TTC549 (cell line): ENCODE results near the gene MIPEP.

Experiments
- FAIRE-seq: peaks from 2 replicates; lab custom pipeline; 2012; peaks lifted over from hg19 to GRCh38; lab: Jason Lieb, UNC

Gene MIPEP

GRCh38 chr13:23852351-23852750, 36.8 kb downstream of the MIPEP start:
- no peak for FAIRE-seq

DNA sequence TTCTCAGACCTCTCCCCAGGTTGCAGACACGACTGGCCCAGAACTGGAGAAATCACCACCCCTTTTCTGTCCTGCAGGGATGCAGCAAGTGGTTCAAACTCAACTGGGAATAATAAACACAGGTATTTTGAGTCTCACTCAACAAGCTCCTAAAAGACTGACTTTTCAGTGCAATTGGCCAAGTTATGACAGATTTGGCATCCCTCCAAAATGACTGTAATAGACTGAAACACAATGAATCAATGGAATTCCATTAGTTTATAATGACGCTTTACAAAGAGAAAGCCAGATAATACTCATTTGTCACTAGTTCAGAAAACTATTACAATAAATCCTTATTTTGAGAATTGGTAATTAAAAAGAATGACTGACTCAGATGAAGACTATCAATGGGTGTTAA, 38.1 kb downstream of the MIPEP start:
- FAIRE-seq: no peak

- no peak for FAIRE-seq
These were observed 39.1 kb downstream of the MIPEP start for GRCh38 chr13:23850134-23850533.

DNA sequence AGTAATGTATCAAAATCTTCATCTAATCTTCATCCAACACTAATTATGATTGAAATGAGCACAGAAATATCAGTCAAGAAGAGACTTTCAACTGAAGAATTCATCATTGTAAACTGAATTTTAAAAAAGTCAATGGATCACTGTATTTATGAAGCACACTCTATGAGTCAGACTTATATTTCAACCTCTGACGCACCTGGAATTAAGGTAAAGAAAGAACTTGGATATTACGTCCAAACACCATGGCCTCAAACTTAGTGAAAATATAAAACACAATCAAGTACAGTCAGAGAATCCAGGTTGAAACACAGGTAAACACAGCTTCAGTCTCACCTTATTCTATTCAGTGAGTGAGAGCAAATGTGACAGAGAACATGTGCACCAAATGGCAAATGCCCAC, 39.5 kb downstream of the MIPEP start:
- FAIRE-seq: no peak

DNA sequence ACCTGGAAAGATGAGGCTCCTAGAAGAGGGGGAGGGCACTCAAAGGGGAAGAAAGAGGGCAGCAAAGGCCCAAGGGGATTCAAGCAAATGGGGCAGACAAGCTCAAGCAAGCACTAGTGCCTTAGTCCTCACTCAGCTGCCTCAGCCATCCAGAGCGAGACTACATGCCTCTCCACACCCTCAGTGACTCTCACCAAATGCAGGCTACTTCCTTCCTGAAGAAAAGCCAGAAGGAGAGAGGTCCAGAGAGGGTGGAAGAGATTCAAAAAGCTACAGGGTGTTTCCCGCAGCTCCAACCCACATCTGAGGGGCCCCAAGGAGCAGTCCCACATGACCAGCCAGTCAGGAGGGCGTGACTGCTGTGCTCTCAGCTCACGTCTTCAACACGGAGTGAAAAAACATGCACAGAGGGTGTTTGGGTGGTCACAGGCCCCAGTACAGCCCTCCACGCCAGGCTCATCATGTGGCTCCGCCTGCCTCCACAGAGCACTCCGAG, 40.5 kb downstream of the MIPEP start:
- no peak for FAIRE-seq

DNA sequence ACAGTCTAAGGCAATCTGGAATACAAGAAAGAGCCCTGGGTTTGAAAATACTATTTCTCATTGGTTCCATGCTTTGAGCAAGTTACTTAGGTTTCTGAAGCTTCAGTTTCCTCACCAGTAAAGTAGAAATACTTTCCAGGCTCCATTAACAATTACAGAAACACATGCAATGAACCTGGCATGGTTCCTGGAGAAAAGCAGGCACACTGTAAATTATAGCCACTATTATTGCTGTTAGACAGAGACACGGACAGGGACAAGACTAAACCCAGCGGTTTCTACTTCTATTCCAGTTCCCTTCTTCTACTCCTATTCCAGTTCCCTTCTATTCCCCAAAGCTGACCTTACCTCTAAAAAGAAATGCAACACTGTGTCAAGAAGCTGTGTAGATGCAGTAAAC, 41.2 kb downstream of the MIPEP start:
- FAIRE-seq: no peak

DNA sequence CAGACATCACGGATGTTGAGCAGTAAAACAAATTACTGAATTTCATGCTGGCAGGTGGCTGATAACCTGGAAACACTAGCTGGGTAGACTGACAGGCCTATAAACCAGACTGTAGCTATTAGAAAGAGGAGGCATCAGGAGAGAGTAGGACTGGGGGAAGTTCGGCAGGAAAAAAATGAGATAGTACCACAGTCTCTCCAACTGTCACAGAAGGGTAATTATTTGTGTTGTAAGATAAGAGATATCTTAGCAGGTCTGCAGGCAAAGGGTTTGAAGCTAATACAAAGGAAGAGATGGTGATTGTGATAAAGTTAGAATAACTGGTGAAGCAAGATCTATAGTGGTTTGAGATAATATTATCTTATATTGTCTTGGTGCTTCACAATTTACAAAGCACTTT, 41.7 kb downstream of the MIPEP start:
- no peak for FAIRE-seq

DNA sequence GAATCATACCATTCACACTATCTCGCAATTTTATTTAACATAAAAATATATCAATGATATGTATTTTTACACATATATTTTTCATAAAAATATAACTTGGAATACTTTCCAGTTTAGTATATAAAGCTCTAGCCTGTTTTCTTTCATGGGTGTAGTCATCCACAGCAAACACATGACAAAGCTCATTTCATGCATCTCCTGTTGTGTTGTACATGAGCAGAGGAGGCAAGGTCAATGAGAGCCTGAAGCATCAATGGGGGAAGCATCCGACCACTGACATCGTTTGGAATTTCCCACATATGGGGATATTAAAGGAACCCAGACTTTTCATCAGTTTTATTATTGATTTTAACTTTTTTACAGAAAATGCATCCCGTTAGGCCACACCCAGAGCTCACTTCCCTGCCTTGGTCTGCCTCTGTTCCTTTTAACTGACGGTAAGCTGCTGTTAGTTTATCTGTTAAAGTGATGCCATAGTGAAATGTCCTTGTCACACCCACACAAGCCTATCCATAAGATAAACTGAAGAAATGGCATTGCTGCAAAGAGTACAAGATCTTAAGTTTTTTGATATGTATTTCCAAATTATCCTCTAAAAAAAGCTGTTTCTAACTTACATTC, 44.0 kb downstream of the MIPEP start:
- FAIRE-seq: no peak

DNA sequence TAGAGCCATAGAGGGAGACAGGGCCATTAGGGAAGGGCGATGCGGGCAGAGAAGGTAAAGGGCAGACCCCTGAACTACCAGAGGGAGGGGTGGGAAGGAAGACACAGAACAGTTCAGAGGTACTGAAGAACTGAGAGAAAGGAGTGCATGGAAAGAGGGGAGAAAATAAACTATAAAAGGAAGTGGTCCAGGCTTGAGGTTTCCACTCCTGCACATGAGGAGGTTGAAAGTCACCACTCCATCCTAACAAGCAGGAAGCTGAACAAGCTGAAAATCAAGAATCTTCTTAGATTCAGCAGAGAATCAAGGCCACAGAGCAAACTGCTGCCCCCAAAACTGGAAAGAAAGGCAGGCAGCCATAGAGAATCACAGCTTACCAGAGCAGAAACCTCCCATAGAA, 45.1 kb downstream of the MIPEP start:
- no peak for FAIRE-seq

DNA sequence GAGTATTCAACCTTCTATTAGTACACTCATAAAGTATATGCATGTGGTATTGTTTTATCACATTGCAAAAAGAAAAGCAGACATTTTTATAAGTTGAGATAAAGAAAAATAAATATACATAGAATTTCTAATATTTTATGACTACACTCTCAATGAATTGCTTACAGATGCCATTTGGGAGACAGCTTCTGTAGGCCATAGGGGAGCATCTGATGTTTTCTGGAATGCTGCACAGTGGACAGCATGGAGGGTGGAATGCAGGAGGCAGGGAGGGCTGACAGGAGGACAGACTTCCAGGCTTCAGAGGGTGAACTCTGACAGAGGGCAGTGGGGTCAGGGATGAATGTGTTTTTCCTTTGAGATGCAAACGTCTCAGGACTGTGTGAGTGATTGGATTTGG, 45.8 kb downstream of the MIPEP start:
- no peak for FAIRE-seq

DNA sequence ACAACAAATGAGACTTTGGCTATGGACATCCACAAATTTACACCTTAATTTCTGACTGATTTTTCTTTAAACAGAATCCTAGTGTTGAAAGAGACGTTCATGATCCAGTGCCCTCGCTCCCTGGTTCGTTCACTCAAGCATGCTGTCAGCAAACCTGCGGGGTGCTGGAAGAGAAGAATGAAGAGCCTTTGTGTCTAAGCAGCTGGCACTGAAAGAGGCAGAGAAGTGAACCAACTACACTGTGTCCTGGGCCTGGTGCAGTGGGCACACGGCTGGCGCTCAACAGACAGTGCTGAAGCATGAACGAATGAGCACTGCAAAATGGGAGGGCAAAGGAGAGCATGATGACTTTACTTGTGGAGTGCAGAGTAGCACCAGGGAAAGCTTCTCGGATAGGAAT, 46.8 kb downstream of the MIPEP start:
- no peak for FAIRE-seq

DNA sequence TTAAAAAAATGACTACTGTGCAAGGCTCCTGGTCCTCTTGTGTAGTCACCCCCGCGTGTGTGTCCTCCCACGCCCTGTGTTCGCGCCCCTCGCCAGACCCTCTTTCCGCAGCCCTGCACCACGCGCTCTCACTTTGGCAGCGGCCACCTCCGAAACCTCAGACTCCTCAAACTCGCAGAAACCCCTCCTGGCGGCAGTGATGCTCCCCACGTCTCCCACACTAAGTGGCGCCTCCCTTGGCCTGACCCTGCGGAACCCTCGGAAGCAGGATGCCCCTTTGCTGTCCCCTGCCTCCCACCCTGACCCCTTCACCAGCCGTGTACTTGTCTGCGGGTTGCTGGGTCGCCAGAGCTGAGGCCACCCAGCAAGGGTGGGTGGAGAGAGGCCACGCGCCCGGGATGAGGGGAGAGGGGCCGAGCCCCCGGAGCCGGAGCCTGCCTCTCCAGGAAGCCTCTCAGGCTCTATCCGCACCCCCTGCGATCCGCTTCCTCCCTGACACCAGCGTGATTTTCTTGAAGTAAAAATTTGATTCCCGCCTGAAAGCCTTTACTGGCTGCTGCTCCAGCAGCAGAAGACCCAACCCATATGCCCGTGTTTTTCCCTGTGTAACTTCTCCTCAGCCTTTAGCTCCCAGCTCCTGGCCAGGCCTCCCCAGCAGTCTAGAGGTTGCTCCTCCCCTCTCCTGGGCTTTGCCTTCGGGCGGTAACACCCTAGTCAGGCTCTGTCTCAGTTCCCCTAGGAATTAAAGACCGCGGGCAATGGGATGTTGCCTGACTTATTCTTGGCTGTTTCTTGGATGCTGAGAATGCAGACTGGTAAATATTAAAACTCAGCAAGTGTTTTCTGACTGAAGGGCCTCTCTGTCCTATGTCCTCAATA, 55.2 kb downstream of the MIPEP start:
- no peak for FAIRE-seq

DNA sequence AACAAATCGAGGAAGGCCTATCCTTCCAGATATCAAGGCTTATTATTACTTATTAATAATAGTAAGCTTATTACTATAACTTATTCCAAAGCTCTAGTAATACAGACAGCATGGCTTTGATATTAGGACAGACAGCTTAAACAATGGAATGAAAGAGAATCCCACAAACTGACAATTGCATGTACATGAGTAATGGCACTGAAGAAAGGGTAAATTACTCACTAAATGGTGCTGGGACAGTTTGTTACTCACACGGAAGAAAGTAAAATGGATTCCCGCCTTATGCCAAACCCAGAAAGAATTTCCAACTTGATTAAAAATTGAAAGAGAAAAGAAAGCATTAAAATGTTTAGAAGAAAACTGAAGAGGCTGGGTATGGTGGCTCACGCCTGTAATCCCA, 60.3 kb downstream of the MIPEP start:
- FAIRE-seq: no peak

- FAIRE-seq: no peak
These were observed 61.1 kb downstream of the MIPEP start for GRCh38 chr13:23828086-23828485.

DNA sequence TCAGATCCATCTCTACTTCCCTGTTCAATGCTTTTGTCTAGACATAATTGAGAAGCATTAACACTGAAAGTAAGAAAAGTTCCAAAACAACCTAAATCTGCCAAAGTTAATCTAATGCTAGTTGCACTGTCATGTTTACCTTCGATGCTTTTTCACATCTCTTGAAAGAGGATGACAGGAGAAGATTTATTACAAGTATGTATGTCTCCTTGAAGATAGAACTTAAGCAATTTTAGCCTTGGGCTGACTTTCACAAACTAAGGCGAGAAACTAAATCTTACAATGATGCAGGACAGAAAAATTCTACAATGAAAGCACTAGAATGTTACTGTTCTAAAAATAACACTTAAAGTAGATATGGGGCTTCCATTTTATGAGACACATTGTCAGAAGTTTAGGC, 64.0 kb downstream of the MIPEP start:
- FAIRE-seq: no peak

GRCh38 chr13:23824371-23824770, 64.8 kb downstream of the MIPEP start:
- FAIRE-seq: no peak

- FAIRE-seq: no peak
These were observed 66.9 kb downstream of the MIPEP start for GRCh38 chr13:23822252-23822824.

- FAIRE-seq: no peak
These were observed 68.7 kb downstream of the MIPEP start for GRCh38 chr13:23820530-23820929.

- no peak for FAIRE-seq
These were observed 71.4 kb downstream of the MIPEP start for GRCh38 chr13:23817830-23818229.

DNA sequence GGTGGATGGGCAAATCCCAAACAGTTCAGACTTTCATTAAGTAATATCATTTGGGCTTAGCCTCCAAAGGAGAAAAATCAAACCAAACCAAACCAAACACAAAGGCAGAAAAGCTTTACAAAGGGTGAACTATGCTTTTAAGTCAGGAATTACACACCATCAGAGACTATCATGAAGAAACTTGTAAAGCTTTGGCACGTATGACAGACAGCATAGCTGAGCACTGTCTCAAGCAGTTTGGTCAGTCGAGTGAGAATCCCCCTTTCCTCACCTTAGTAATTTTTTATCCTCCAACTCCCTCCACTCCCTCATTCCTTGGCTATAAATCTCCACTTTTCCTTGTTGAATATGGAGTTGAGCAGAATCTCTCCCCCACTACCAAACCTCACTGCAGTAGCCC, 72.1 kb downstream of the MIPEP start:
- FAIRE-seq: no peak

- FAIRE-seq: no peak
These were observed 75.6 kb downstream of the MIPEP start for GRCh38 chr13:23813635-23814034.

DNA sequence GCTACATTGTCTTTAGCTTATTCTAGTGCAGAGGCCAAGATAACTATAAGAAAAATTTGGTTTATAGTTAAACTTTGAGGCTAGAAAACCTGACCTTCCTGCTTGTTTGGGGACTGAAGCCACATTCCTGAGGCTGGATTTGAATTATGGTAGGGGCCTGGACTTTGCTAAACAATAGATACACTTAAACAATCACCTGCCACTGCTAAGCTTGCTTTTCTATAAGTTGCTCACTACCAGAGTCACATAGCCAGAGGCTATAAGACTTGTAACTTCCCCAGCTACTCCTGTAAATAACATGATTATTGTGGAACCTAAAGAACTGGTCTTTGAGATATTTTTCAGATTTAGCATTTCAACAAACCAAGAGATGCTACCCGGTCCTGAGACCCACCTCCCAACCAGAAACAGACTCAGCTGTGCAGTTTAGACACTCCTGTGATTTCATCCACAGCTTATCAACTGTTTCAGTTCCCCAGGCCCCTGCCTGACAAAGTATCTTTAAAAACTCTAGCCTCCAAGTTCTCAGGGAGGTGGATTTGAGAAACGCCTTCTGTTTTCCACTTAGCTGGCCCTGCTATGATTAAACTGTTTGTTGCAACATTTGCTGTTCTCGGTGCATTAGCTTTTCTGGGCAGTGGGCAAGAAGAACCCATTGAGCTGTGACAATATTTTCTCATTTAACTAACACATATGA, 77.7 kb downstream of the MIPEP start:
- FAIRE-seq: no peak

- no peak for FAIRE-seq
These were observed 78.4 kb downstream of the MIPEP start for GRCh38 chr13:23810685-23811240.
